H9 (cell line): Measurements from ENCODE around the gene CHTOP. TPM values are rescaled to one million over a fixed set of nuclear protein-coding genes. Genes with fewer than 3 reads are reported as not detected.

ENCODE experiments used
- DNase-seq: peaks from one replicate; pipeline ENCODE4 v3.0.0-alpha.2; 2017
- H2AFZ ChIP-seq: one replicate; pipeline ENCODE4 v1.6.1; 2013; ENCODE audit warnings: mild to moderate bottlenecking, low read length, control low read depth, moderate library complexity
- H2AK5ac ChIP-seq: 2 replicates; pipeline ENCODE4 v1.6.1; 2013; ENCODE audit warnings: low read length, control low read depth, mixed read lengths; ENCODE audit not compliant: insufficient read length
- H2BK120ac ChIP-seq: one replicate; pipeline ENCODE4 v1.6.1; 2013; ENCODE audit warnings: low read depth, mild to moderate bottlenecking, low read length, control low read depth, inconsistent platforms; ENCODE audit not compliant: poor library complexity, severe bottlenecking
- H2BK12ac ChIP-seq: 2 replicates; pipeline ENCODE4 v1.6.1; 2013; ENCODE audit warnings: low read length, control low read depth, mixed read lengths, low read depth; ENCODE audit not compliant: insufficient read length
- H2BK15ac ChIP-seq: 2 replicates; pipeline ENCODE4 v1.6.1; 2013; ENCODE audit warnings: low read depth, low read length, control low read depth
- H2BK20ac ChIP-seq: one replicate; pipeline ENCODE4 v1.6.1; 2013; ENCODE audit warnings: low read depth, mild to moderate bottlenecking, low read length, control low read depth, inconsistent platforms; ENCODE audit not compliant: poor library complexity, severe bottlenecking
- H2BK5ac ChIP-seq: 2 replicates; pipeline ENCODE4 v1.6.1; 2013; ENCODE audit warnings: low read length, control low read depth, mixed read lengths; ENCODE audit not compliant: insufficient read length
- H3K14ac ChIP-seq: 2 replicates; pipeline ENCODE4 v1.6.1; 2013; ENCODE audit warnings: low read length, control low read depth; ENCODE audit not compliant: insufficient read depth
- H3K18ac ChIP-seq: 2 replicates; pipeline ENCODE4 v1.6.1; 2013; ENCODE audit warnings: low read depth, mild to moderate bottlenecking, mixed read lengths, low read length, control low read depth; ENCODE audit not compliant: insufficient read length
- H3K23ac ChIP-seq: 2 replicates; pipeline ENCODE4 v1.6.1; 2013; ENCODE audit warnings: low read length, control low read depth, mixed read lengths, low read depth; ENCODE audit not compliant: insufficient read length
- H3K23me2 ChIP-seq: 2 replicates; pipeline ENCODE4 v1.6.1; 2013; ENCODE audit warnings: low read depth, mild to moderate bottlenecking, mixed read lengths, low read length, control low read depth; ENCODE audit not compliant: insufficient read length, poor library complexity, severe bottlenecking
- H3K27ac ChIP-seq: 2 replicates; pipeline ENCODE4 v1.5.1; 2013; ENCODE audit warnings: low read length, control low read depth, mixed read lengths, low read depth; ENCODE audit not compliant: insufficient read length
- H3K27me3 ChIP-seq: 2 replicates; pipeline ENCODE4 v1.6.1; 2013; ENCODE audit warnings: low read length, control low read depth, inconsistent platforms; ENCODE audit not compliant: insufficient read depth
- H3K4ac ChIP-seq: 2 replicates; pipeline ENCODE4 v1.6.1; 2013; ENCODE audit warnings: low read depth, mild to moderate bottlenecking, control low read depth, inconsistent platforms, low read length, moderate library complexity
- H3K4me1 ChIP-seq: 2 replicates; pipeline ENCODE4 v1.6.1; 2013; ENCODE audit warnings: low read length, control low read depth, inconsistent platforms; ENCODE audit not compliant: insufficient read depth
- H3K4me2 ChIP-seq: 2 replicates; pipeline ENCODE4 v1.6.1; 2013; ENCODE audit warnings: low read length, control low read depth, mixed read lengths; ENCODE audit not compliant: insufficient read length, insufficient read depth
- H3K56ac ChIP-seq: 2 replicates; pipeline ENCODE4 v1.6.1; 2013; ENCODE audit warnings: low read depth, mild to moderate bottlenecking, mixed read lengths, low read length, control low read depth; ENCODE audit not compliant: insufficient read length
- H3K79me1 ChIP-seq: 2 replicates; pipeline ENCODE4 v1.6.1; 2013; ENCODE audit warnings: low read depth, mild to moderate bottlenecking, moderate library complexity, low read length, control low read depth, inconsistent platforms; ENCODE audit not compliant: insufficient read depth, poor library complexity, severe bottlenecking
- H3K79me2 ChIP-seq: 2 replicates; pipeline ENCODE4 v1.6.1; 2013; ENCODE audit warnings: low read length, control low read depth, inconsistent platforms; ENCODE audit not compliant: insufficient read depth
- H3K9ac ChIP-seq: 2 replicates; pipeline ENCODE4 v1.6.1; 2013; ENCODE audit warnings: low read length, control low read depth, mixed read lengths; ENCODE audit not compliant: insufficient read length; ENCODE audit errors: extremely low read depth
- H3K9me3 ChIP-seq: one replicate; pipeline ENCODE4 v1.6.1; 2013; ENCODE audit warnings: low read depth, low read length, inconsistent platforms; ENCODE audit not compliant: control insufficient read depth
- H3T11ph ChIP-seq: one replicate; pipeline ENCODE4 v1.6.1; 2013; ENCODE audit warnings: mild to moderate bottlenecking, low read length, control low read depth, inconsistent platforms
- H4K20me1 ChIP-seq: one replicate; pipeline ENCODE4 v1.6.1; 2013; ENCODE audit not compliant: control insufficient read depth, insufficient read length, insufficient read depth
- H4K5ac ChIP-seq: 2 replicates; pipeline ENCODE4 v1.6.1; 2013; ENCODE audit warnings: low read depth, mild to moderate bottlenecking, mixed read lengths, low read length, control low read depth; ENCODE audit not compliant: insufficient read length
- H4K8ac ChIP-seq: replicated peaks from 2 replicates; pipeline ENCODE4 v1.6.1; 2013; ENCODE audit warnings: low read length, control low read depth, mixed read lengths, low read depth; ENCODE audit not compliant: insufficient read length
- H4K91ac ChIP-seq: 2 replicates; pipeline ENCODE4 v1.6.1; 2013; ENCODE audit warnings: low read depth, mild to moderate bottlenecking, moderate library complexity, mixed read lengths, low read length, control low read depth; ENCODE audit not compliant: insufficient read length
- H3K27ac Mint-ChIP-seq, 3 experiments: 2 replicates in 2 of 3; 3 replicates in 1 of 3; pipeline ENCODE4 v1.8.0; 2020 to 2021; ENCODE audit warnings: mixed read lengths in 3 of 3, mild to moderate bottlenecking in 1 of 3, moderate library complexity in 1 of 3
- H3K27me3 Mint-ChIP-seq: 2 replicates; pipeline ENCODE4 v1.8.0; 2021; ENCODE audit warnings: low read depth, mild to moderate bottlenecking, moderate library complexity, mixed read lengths
- H3K36me3 Mint-ChIP-seq, 3 experiments: 2 replicates in 2 of 3; 3 replicates in 1 of 3; pipeline ENCODE4 v1.8.0; 2020 to 2021; ENCODE audit warnings: low read depth in 3 of 3, mixed read lengths in 3 of 3; ENCODE audit not compliant: insufficient read depth in 1 of 3
- H3K4me1 Mint-ChIP-seq, 2 experiments: 2 replicates each; pipeline ENCODE4 v1.8.0; 2020; ENCODE audit warnings: mixed read lengths in 2 of 2
- H3K4me3 Mint-ChIP-seq, 2 experiments: 2 replicates in 1 of 2; 3 replicates in 1 of 2; pipeline ENCODE4 v1.8.0; 2020 to 2021; ENCODE audit warnings: mild to moderate bottlenecking in 2 of 2, mixed read lengths in 2 of 2, moderate library complexity in 1 of 2
- H3K9me3 Mint-ChIP-seq, 2 experiments: 2 replicates in 1 of 2; 3 replicates in 1 of 2; pipeline ENCODE4 v1.8.0; 2020; ENCODE audit warnings: mild to moderate bottlenecking in 2 of 2, mixed read lengths in 2 of 2, moderate library complexity in 1 of 2
- CTCF ChIP-seq: fragments of 200-600 bp; sonication (generic); conservative IDR thresholded peaks from 3 replicates; pipeline ENCODE4 v1.8.0; 2021; ENCODE audit warnings: antibody characterized with exemption, mild to moderate bottlenecking
- WGBS: extraction: QIAGEN DNeasy Blood & Tissue Kit; methylation state at CpG from one replicate; pipeline ENCODE4 v1.1.7; 2013; ENCODE audit warnings: missing lambda C conversion rate, low lambda C conversion rate, mixed read lengths; ENCODE audit not compliant: insufficient read length; ENCODE audit errors: extremely low coverage; 5-methylcytosine and 5-hydroxymethylcytosine counted together
- total RNA-seq: library from RNA; stranded (reverse); gene quantifications from 2 replicates; pipeline ENCODE4 v1.2.1, GENCODE V29; 2021

Gene CHTOP
- total RNA-seq, 1 experiment from 2014 or later: 126 TPM

- no peak overlapping the region for H3K27ac ChIP-seq
- H3K18ac ChIP-seq: peak overlapping the region; percentile 96
- peak overlapping the region; percentile 97 for H3K9ac ChIP-seq
- H3K4me2 ChIP-seq: peak overlapping the region; percentile 83
- H2BK20ac ChIP-seq: no peak overlapping the region
- H3K23me2 ChIP-seq: peaks cover 11% of the 10 kb centered on the region
- H2BK15ac ChIP-seq: no peak overlapping the region
- H3K14ac ChIP-seq: peak overlapping the region; percentile 98
- H2BK5ac ChIP-seq: no peak overlapping the region
- H3K23ac ChIP-seq: no peak overlapping the region
- H4K5ac ChIP-seq: no peak overlapping the region
- H3K9me3 ChIP-seq: no peaks in the 10 kb centered on the region
- peak overlapping the region; percentile 96 for H4K91ac ChIP-seq
- no peaks in the 10 kb centered on the region for H3K27me3 ChIP-seq
- H4K8ac ChIP-seq: no peak overlapping the region
- no CpG with 5 or more reads among the region's 22 CpGs for WGBS
- H3K4me1 Mint-ChIP-seq: peaks cover 9 to 12% of the 10 kb centered on the region in 2 experiments; a peak in 3 of 4 replicates
- peak overlapping the region; percentile 20 for H3K56ac ChIP-seq
- TF ChIP-seq CTCF: no peak
- peak overlapping the region in 1 of 3 experiments; percentile 59; a peak in 1 of 7 replicates for H3K27ac Mint-ChIP-seq
- H2BK12ac ChIP-seq: peak overlapping the region; percentile 70
- H3K9me3 Mint-ChIP-seq: no peaks in the 10 kb centered on the region
- peak overlapping the region; percentile 95 for H3K4ac ChIP-seq
- DNase-seq: no peak
- no peak overlapping the region for H3K4me3 Mint-ChIP-seq
- H3K27me3 Mint-ChIP-seq: no peaks in the 10 kb centered on the region; the same call in 1 of the 2 replicates
- H3K4me1 ChIP-seq: no peaks in the 10 kb centered on the region
- H3T11ph ChIP-seq: peak overlapping the region; percentile 89
- peak overlapping the region; percentile 99 for H2BK120ac ChIP-seq
- H4K20me1 ChIP-seq: no peaks in the 10 kb centered on the region
- H3K36me3 Mint-ChIP-seq: peaks cover 0 to 50% (median 47%) of the 10 kb centered on the region in 3 experiments; a peak in 4 of 7 replicates
- H3K79me1 ChIP-seq: peaks cover 17% of the 10 kb centered on the region
- peaks cover 15% of the 10 kb centered on the region for H3K79me2 ChIP-seq
- no peak overlapping the region for H2AFZ ChIP-seq
- H2AK5ac ChIP-seq: no peak overlapping the region
Measured at GRCh38 chr1:153670257-153670858, 36.5 kb downstream of the CHTOP start.
